HepG2 (cell line): ENCODE data around the gene P4HB. TPM values are rescaled to one million over a fixed set of nuclear protein-coding genes. Genes with fewer than 3 reads are reported as not detected.

Experiments
- AKAP8 ChIP-seq: sonication (generic); formaldehyde crosslinking; IDR thresholded peaks from 2 replicates; pipeline ENCODE4 v1.5.1; 2020; ENCODE audit warnings: mild to moderate bottlenecking, missing genetic modification reagents
- ATF6 ChIP-seq: sonication (generic); formaldehyde crosslinking; conservative IDR thresholded peaks from 2 replicates; pipeline ENCODE4 v1.4.0; 2020; ENCODE audit warnings: missing genetic modification reagents
- BCL6 ChIP-seq: IDR thresholded peaks from 2 replicates; pipeline ENCODE4 v1.6.1; 2016; ENCODE audit warnings: missing genetic modification reagents, missing compliant biosample characterization
- GATAD1 ChIP-seq: IDR thresholded peaks from 2 replicates; pipeline ENCODE4 v1.6.1; 2016; ENCODE audit warnings: missing genetic modification reagents, missing compliant biosample characterization
- HIC2 ChIP-seq: sonication (generic); formaldehyde crosslinking; IDR thresholded peaks from 2 replicates; pipeline ENCODE4 v1.9.0; 2022; ENCODE audit warnings: low read depth, missing genetic modification reagents
- HNRNPH1 ChIP-seq: fragments of 200-400 bp; formaldehyde crosslinking; optimal IDR thresholded peaks from 2 replicates; pipeline ENCODE3; 2017; ENCODE audit warnings: mild to moderate bottlenecking, low read depth, low read length
- NFYC ChIP-seq: IDR thresholded peaks from 2 replicates; pipeline ENCODE4 v1.6.1; 2016; ENCODE audit warnings: missing genetic modification reagents, missing compliant biosample characterization
- TBP ChIP-seq: sonication (generic); formaldehyde crosslinking; IDR thresholded peaks from 2 replicates; pipeline ENCODE4 v1.5.0; 2020; ENCODE audit warnings: missing genetic modification reagents
- TEAD2 ChIP-seq: sonication (generic); formaldehyde crosslinking; IDR thresholded peaks from 2 replicates; pipeline ENCODE4 v1.9.0; 2021; ENCODE audit warnings: missing genetic modification reagents
- ZBTB37 ChIP-seq: sonication (generic); formaldehyde crosslinking; IDR thresholded peaks from 2 replicates; pipeline ENCODE4 v1.4.0; 2020; ENCODE audit warnings: mild to moderate bottlenecking, missing genetic modification reagents
- ZBTB38 ChIP-seq: sonication (generic); formaldehyde crosslinking; IDR thresholded peaks from 2 replicates; pipeline ENCODE4 v1.5.1; 2020; ENCODE audit warnings: mild to moderate bottlenecking, missing genetic modification reagents
- ZGPAT ChIP-seq: IDR thresholded peaks from 2 replicates; pipeline ENCODE4 v1.6.1; 2016; ENCODE audit warnings: mild to moderate bottlenecking
- ZNF510 ChIP-seq: sonication (generic); formaldehyde crosslinking; IDR thresholded peaks from 2 replicates; pipeline ENCODE4 v1.4.0; 2020; ENCODE audit warnings: low read depth, mild to moderate bottlenecking, missing genetic modification reagents
- ZNF75D ChIP-seq: sonication (generic); formaldehyde crosslinking; IDR thresholded peaks from 2 replicates; pipeline ENCODE4 v1.8.1; 2023; ENCODE audit warnings: missing genetic modification reagents, mild to moderate bottlenecking, borderline replicate concordance
- ZNF891 ChIP-seq: sonication (generic); formaldehyde crosslinking; IDR thresholded peaks from 2 replicates; pipeline ENCODE4 v1.5.0; 2020; ENCODE audit warnings: mild to moderate bottlenecking, missing genetic modification reagents
- polyA plus RNA-seq, 8 experiments: library from polyadenylated mRNA; depleted of rRNA in 3 of 8; stranded (reverse) in 7 of 8; unstranded in 1 of 8; fragments of >200 nt; fragmentation: Illumina TruSeq in 4 of 8; extraction: Trizol in 4 of 8; gene quantifications; 2 replicates each; pipeline versions ENCODE4 v1.2.1 to v1.2.3, GENCODE V29; 2011 to 2016; ENCODE audit warnings: low read depth in 4 of 8, missing spikeins in 1 of 8, mixed read lengths in 1 of 8; ENCODE audit not compliant: insufficient read depth in 1 of 8
- total RNA-seq, 5 experiments: library from RNA; depleted of rRNA; stranded (reverse); fragments of >200 nt; fragmentation: Illumina TruSeq; extraction: Trizol; gene quantifications; 2 replicates each; pipeline ENCODE4 v1.2.3, GENCODE V29; 2016; ENCODE audit warnings: low read depth in 1 of 5
- TF ChIP-seq, protein P1 (sequence below): sonication (generic); formaldehyde crosslinking; IDR thresholded peaks from 2 replicates; pipeline ENCODE4 v1.4.0; 2020; ENCODE audit warnings: missing genetic modification reagents
- TF ChIP-seq, protein P2 (sequence below): sonication (generic); formaldehyde crosslinking; IDR thresholded peaks from 2 replicates; pipeline ENCODE4 v1.4.0; 2020; ENCODE audit warnings: mild to moderate bottlenecking, low read depth, missing genetic modification reagents

The P4HB gene
- total and polyA plus RNA-seq, 2 of the 13 experiments (the other 11 are each of a cell fraction or from before 2014, with no cell fraction given) = 185 to 782 TPM

DNA sequence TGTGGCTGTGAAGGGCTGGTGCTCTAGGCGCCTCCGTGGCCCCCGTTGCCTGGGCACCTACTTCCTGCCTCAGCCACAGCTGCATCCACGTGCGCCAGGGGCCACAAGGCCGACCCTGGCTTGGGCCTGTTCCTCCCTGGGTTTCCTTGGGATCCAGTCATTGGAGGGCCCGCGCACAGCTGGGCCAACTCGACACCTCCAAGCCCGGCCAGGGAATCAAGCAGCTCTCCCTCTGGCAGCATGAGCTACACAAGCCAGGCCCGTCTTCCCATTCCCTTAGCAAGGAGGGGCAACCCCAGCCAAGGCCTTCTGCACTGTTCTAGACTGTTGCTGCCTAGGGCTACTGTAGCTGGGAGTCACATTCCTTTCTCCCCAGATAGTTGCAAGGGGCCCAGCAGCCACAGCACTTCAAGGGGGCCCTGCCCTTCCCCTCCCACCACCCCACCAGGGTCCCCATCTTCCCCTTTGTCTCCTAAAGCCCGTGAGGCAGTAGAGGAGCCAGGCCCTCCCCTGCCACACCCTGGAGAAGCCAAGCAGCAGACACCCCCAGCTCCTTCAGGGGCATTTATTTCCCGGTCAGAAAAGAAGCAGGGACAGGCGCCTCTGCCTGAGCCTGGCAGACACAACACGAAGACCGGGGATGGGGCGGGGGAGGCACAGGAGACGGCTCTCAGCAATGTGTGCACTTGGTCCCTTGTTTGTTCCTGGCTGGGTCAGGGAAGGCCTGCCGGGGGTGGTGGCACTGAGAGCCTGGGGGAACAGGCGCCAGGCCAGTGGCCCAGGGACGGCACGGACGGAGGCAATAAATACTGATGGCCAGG lies 7.0 kb upstream of the P4HB start (continued):
- TF ChIP-seq, protein P1, sequence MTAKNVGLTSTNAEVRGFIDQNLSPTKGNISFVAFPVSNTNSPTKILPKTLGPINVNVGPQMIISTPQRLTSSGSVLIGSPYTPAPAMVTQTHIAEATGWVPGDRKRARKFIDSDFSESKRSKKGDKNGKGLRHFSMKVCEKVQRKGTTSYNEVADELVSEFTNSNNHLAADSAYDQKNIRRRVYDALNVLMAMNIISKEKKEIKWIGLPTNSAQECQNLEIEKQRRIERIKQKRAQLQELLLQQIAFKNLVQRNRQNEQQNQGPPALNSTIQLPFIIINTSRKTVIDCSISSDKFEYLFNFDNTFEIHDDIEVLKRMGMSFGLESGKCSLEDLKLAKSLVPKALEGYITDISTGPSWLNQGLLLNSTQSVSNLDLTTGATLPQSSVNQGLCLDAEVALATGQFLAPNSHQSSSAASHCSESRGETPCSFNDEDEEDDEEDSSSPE (CRISPR knock-in tag) = no peak
- TF ChIP-seq ZNF510 (CRISPR knock-in tag) = 0 out of 2 replicates have a peak, but pooled peaks have one; percentile 59
- no peak for TF ChIP-seq ZNF75D
- peak; percentile 3 for TF ChIP-seq GATAD1 (CRISPR knock-in tag)
- peak; percentile 99 for TF ChIP-seq AKAP8 (CRISPR knock-in tag)
- TF ChIP-seq ZBTB38 (CRISPR knock-in tag) = peak; percentile 98
- TF ChIP-seq HNRNPH1 = peak; percentile 44
- TF ChIP-seq HIC2 = peak; percentile 71; the same call in 1 of the 2 replicates
- no peak for TF ChIP-seq BCL6 (CRISPR knock-in tag)
- TF ChIP-seq TEAD2 = no peak
- 0 out of 2 replicates have a peak, but pooled peaks have one; percentile 61 for TF ChIP-seq ZBTB37 (CRISPR knock-in tag)
- no peak; the same call in 1 of the 2 replicates for TF ChIP-seq ZNF891 (CRISPR knock-in tag)
- TF ChIP-seq, protein P2, sequence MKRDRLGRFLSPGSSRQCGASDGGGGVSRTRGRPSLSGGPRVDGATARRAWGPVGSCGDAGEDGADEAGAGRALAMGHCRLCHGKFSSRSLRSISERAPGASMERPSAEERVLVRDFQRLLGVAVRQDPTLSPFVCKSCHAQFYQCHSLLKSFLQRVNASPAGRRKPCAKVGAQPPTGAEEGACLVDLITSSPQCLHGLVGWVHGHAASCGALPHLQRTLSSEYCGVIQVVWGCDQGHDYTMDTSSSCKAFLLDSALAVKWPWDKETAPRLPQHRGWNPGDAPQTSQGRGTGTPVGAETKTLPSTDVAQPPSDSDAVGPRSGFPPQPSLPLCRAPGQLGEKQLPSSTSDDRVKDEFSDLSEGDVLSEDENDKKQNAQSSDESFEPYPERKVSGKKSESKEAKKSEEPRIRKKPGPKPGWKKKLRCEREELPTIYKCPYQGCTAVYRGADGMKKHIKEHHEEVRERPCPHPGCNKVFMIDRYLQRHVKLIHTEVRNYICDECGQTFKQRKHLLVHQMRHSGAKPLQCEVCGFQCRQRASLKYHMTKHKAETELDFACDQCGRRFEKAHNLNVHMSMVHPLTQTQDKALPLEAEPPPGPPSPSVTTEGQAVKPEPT (CRISPR knock-in tag) = no peak
- 0 out of 2 replicates have a peak, but pooled peaks have one; percentile 57 for TF ChIP-seq ZGPAT
- TF ChIP-seq ATF6 (CRISPR knock-in tag) = no peak; the same call in 1 of the 2 replicates
- TF ChIP-seq NFYC (CRISPR knock-in tag) = no peak; the same call in 1 of the 2 replicates
- TF ChIP-seq TBP = no peak
